ENCODE measurements around the gene YAE1.

DNA sequence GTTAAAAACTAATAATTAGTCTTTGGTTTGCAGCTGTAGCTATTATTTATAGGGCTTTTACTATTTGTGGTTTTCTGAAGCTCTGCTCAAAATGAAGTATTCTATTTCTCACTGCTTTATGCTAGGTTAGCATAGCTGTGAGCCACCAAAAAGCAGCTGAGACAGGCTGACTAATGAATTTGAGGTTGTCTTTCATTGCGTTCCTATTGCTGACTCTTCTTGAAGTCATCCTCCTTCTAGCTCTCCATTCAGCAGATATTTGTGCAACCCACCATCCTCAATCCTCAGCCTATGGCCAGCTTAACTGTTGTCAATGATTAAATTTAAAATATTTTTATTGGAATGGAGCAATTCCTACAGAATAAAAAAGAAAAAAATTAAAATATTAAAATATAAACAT lies 55.1 kb downstream of the YAE1 start:
- TF ChIP-seq, protein P1, sequence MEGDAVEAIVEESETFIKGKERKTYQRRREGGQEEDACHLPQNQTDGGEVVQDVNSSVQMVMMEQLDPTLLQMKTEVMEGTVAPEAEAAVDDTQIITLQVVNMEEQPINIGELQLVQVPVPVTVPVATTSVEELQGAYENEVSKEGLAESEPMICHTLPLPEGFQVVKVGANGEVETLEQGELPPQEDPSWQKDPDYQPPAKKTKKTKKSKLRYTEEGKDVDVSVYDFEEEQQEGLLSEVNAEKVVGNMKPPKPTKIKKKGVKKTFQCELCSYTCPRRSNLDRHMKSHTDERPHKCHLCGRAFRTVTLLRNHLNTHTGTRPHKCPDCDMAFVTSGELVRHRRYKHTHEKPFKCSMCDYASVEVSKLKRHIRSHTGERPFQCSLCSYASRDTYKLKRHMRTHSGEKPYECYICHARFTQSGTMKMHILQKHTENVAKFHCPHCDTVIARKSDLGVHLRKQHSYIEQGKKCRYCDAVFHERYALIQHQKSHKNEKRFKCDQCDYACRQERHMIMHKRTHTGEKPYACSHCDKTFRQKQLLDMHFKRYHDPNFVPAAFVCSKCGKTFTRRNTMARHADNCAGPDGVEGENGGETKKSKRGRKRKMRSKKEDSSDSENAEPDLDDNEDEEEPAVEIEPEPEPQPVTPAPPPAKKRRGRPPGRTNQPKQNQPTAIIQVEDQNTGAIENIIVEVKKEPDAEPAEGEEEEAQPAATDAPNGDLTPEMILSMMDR (IDR thresholded peaks at IDR 0.05; ENCODE audit: low read depth, low read length), result no peak
- no peak for TF ChIP-seq EZH2phosphoT487 (IDR thresholded peaks at IDR 0.05; ENCODE audit: low read depth)

Data from OCI-LY3 (cell line).